ENCODE measurements around the gene FNDC3B. TPM values are rescaled to one million over a fixed set of nuclear protein-coding genes. Genes with fewer than 3 reads are reported as not detected.

FNDC3B gene
- total RNA-seq, 1 donor from 2014 or later, result 160 TPM

- intact Hi-C loops (cut with DNase I), result no loop called here
- Histone ChIP-seq H3K27ac (no peak overlapping the region), H3K4me3 (no peak overlapping the region), H3K36me3 (peaks cover 10% of the 10 kb centered on the region), H3K9me3 (no peaks in the 10 kb centered on the region), H3K27me3 (no peaks in the 10 kb centered on the region), H3K4me1 (peaks cover 36% of the 10 kb centered on the region)
- TF ChIP-seq CTCF (IDR thresholded peaks at IDR 0.05), result no peak
- ATAC-seq (no peak), DNase-seq (no peak)
These were observed 241.2 kb downstream of the FNDC3B start for GRCh38 chr3:172280406-172281051.

GRCh38 chr3:172281884-172282283 is 242.5 kb downstream of the FNDC3B start:
- no peak for DNase-seq
- peaks cover 21% of the 10 kb centered on the region for H3K36me3 ChIP-seq
- intact Hi-C loops (cut with DNase I), result no loop called here
- no peaks in the 10 kb centered on the region for H3K27me3 ChIP-seq
- TF ChIP-seq CTCF (IDR thresholded peaks at IDR 0.05), result no peak
- ATAC-seq, result no peak
- H3K4me1 ChIP-seq, result peaks cover 41% of the 10 kb centered on the region
- H3K9me3 ChIP-seq, result no peaks in the 10 kb centered on the region
- H3K4me3 ChIP-seq, result no peak overlapping the region
- no peak overlapping the region for H3K27ac ChIP-seq

- Histone ChIP-seq H3K36me3 (peaks cover 23% of the 10 kb centered on the region), H3K27me3 (no peaks in the 10 kb centered on the region), H3K4me3 (no peak overlapping the region), H3K9me3 (no peaks in the 10 kb centered on the region), H3K27ac (no peak overlapping the region), H3K4me1 (peaks cover 45% of the 10 kb centered on the region)
- intact Hi-C loops (cut with DNase I), result no loop called here
- ATAC-seq (no peak), DNase-seq (no peak)
- no peak for TF ChIP-seq CTCF (IDR thresholded peaks at IDR 0.05)
These were observed 243.5 kb downstream of the FNDC3B start for GRCh38 chr3:172282850-172283249.

- ATAC-seq, result no peak
- H3K36me3 ChIP-seq, result peaks cover 33% of the 10 kb centered on the region
- no peaks in the 10 kb centered on the region for H3K9me3 ChIP-seq
- DNase-seq, result no peak
- peaks cover 47% of the 10 kb centered on the region for H3K4me1 ChIP-seq
- intact Hi-C loops (cut with DNase I), result no loop called here
- no peak for TF ChIP-seq CTCF (IDR thresholded peaks at IDR 0.05)
- H3K27me3 ChIP-seq, result no peaks in the 10 kb centered on the region
- no peak overlapping the region for H3K4me3 ChIP-seq
- no peak overlapping the region for H3K27ac ChIP-seq
These were observed 244.5 kb downstream of the FNDC3B start for GRCh38 chr3:172283841-172284357.

GRCh38 chr3:172285844-172286243 is 246.5 kb downstream of the FNDC3B start:
- intact Hi-C loops (cut with DNase I), result no loop called here
- no peaks in the 10 kb centered on the region for H3K27me3 ChIP-seq
- H3K9me3 ChIP-seq, result no peaks in the 10 kb centered on the region
- H3K27ac ChIP-seq, result no peak overlapping the region
- peaks cover 42% of the 10 kb centered on the region for H3K36me3 ChIP-seq
- no peak for ATAC-seq
- no peak overlapping the region for H3K4me3 ChIP-seq
- H3K4me1 ChIP-seq, result peaks cover 39% of the 10 kb centered on the region
- TF ChIP-seq CTCF (IDR thresholded peaks at IDR 0.05), result no peak
- DNase-seq, result no peak

Measured in upper lobe of right lung (tissue), 1 donor.